T-helper 2 cell treated with Interferon-gamma antibody and Interleukin-4, amounts not matched to agents 100 ng/mL and 5 ng/mL, for 36 hours (primary cell): ENCODE data around the gene SLC7A8. TPM values are rescaled to one million over a fixed set of nuclear protein-coding genes. Genes with fewer than 3 reads are reported as not detected.

Experiments used
- intact Hi-C: fragments of 100-400 bp; cut with micrococcal nuclease; formaldehyde crosslinking; loops from one replicate; pipeline ENCODE4 v1.15.1; 2023
- total RNA-seq: library from RNA; stranded (reverse); gene quantifications from 2 replicates; pipeline ENCODE4 v1.2.3, GENCODE V29; 2022

Gene SLC7A8
- total RNA-seq, 1 donor from 2014 or later: 1.0 TPM

GRCh38 chr14:23099212-23099861 is 84.1 kb downstream of the SLC7A8 start:
- intact Hi-C loops: loop anchor here (10.0 kb wide), 1 partner anchor 455 kb away; the partner anchor contains the start of genes THTPA and ZFHX2

DNA sequence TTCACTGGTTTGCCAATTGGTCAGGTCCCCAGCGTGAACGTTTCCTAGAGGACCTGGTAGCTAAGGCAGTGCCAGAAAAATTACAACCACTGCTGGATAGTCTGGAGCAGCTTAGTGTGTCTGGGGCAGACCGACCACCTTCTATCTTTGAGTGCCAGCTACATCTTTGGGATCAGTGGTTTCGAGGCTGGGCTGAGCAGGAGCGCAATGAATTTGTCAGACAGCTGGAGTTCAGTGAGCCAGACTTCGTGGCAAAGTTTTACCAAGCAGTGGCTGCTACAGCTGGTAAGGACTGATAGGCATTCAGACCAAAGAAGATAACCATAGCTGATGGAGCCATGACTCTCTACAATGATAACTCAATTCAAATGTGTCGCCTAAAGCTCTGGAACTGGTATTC is 85.7 kb downstream of the SLC7A8 start:
- intact Hi-C loops: loop anchor here (10.0 kb wide), 1 partner anchor 457 kb away; the partner anchor contains the start of genes THTPA and ZFHX2

GRCh38 chr14:23095196-23096108 is 88.0 kb downstream of the SLC7A8 start, which contains the start of gene C14orf119:
Gene C14orf119 (plus strand): TSS chr14:23095505. CDS start chr14:23097659, 2,154 bp downstream.
- intact Hi-C loops: loop anchor here (1.0 to 10.0 kb wide), 6 partner anchors 61 to 459 kb away; partner anchors contain the start of genes NGDN, PABPN1, PSMB5 and THTPA

DNA sequence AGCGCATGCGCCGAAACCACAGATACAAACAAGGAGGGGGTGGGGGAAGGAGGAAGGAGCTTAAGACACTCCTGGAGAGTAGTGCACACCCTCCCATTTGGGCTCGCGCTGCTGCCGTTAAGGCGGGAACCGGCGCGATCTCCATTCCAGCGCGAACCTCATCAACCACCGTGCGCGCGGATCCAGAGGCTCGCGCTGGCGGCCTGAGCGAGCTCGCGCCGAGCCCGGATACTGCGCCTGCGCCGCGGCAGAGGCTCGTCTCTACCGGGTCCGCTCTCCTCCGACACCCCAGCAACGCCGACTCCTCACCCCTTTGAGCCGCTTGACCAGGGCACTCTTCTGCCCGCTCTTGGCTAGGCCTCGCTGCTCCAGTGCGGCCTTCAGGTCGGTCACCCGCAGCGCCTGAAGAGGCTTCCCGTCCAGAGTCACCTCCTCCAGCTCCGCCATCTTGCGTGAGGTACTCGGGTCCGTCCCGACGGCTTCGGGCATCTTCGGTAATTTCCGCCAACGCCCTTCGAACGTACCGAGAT is 88.7 kb downstream of the SLC7A8 start, which contains the start of gene ACIN1:
Gene ACIN1, minus strand, starts transcription at position 471 of the 530 bp plus-strand sequence. Its CDS starts 24 bp downstream, at position 447.
- intact Hi-C loops: loop anchor here (1.0 to 10.0 kb wide), 7 partner anchors 23 to 460 kb away; partner anchors contain the start of genes NGDN, PABPN1, PSMB5 and THTPA

DNA sequence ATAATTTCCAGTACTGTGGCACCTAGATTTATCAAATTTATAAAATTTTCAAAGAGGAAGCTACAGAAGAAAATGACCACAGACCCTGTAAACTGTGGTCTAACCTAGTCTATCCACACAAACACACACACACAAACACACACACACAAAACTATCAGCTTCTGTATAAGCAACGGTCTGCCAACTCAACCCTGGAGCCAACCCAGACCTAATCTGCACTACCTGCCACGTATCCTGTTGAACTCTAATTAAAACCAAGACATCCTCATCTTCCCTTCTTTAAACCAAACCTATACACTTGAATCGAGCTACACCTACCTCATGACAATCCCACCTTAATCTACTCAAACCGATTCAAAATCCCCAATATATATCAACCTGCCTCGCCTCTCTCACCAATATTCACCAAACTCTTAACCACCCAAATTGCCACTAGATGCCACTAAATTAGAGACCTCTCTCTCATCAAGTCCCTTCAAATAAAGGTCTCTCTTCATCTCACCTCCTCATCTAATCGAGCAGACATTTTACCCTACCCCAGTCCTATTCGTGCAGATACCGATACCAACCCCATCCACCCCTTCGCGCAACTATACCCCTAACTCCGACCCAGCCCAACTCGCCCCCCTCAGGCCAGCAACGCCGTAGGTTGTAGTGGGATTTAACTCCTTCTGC is 89.3 kb downstream of the SLC7A8 start:
- intact Hi-C loops: loop anchor here (1.0 to 10.0 kb wide), 2 partner anchors 23 to 461 kb away; partner anchors contain the start of genes THTPA and ZFHX2

GRCh38 chr14:23093526-23093925 is 89.9 kb downstream of the SLC7A8 start:
- intact Hi-C loops: loop anchor here (10.0 kb wide), 1 partner anchor 461 kb away; the partner anchor contains the start of genes THTPA and ZFHX2

GRCh38 chr14:23093104-23093503 is 90.4 kb downstream of the SLC7A8 start:
- intact Hi-C loops: loop anchor here (10.0 kb wide), 1 partner anchor 462 kb away; the partner anchor contains the start of genes THTPA and ZFHX2

- intact Hi-C loops: loop anchor here (10.0 kb wide), 1 partner anchor 463 kb away; the partner anchor contains the start of genes THTPA and ZFHX2
Measured at GRCh38 chr14:23091294-23092225, 91.9 kb downstream of the SLC7A8 start.

GRCh38 chr14:23090254-23090636 is 93.2 kb downstream of the SLC7A8 start:
- intact Hi-C loops: loop anchor here (10.0 kb wide), 1 partner anchor 465 kb away; the partner anchor contains the start of genes THTPA and ZFHX2

DNA sequence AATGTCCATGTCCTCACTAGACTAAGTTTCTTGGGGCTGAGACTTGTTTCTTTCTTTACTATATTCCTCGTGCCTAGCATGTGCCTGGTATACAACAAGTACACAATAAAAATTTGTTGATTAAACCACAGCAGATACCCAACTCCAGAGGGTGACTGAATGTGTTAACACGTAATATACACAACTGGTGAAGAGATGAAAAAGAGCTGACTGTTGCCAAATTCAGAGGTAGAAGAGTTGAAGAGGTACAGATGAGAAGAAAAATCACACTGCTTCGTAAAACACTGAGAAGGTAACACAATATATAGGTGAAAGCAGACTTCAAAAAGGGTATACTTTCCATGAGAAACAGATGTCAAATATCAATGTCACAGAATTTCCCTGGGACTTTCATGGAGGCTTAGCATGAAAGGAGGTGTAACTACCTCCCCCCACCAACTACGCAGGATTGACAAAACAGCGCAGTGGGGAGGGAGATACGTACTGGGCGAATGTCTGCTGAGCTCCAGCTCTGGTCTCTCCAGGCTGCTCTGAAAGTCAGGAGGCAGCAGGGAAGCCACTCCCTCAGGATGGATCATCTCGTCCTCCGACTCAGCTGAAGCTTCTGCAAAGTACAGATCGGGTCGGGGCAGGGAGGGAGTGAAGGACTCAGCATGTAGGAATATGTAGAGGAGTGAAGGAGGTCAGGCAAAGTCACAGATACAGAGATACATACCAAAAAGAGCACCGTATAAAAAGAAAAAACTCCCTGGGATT is 93.8 kb downstream of the SLC7A8 start:
- intact Hi-C loops: loop anchor here (10.0 kb wide), 1 partner anchor 465 kb away; the partner anchor contains the start of genes THTPA and ZFHX2

- intact Hi-C loops: no loop called here
Measured at GRCh38 chr14:23086565-23086964, 96.9 kb downstream of the SLC7A8 start.

DNA sequence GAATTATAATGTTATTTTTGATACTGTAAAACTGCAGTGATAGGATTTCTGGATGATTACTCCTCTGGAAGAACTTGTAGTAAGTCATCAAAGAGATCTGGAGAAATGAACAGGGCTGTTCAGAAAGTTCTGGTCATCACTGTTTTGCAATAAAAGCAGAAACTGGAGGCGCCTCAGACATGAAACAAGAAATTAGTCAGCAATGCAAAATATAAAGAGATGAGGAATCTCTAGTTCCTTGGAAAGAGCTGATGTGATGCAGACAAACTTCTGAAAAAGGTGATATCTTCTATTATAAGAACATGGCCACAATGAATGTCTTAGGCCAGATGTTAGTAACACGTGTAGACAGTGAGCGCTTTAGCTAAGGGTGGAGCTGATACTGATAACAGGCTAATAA is 98.0 kb downstream of the SLC7A8 start:
- intact Hi-C loops: no loop called here

- intact Hi-C loops: no loop called here
Measured at GRCh38 chr14:23080474-23080873, 103.0 kb downstream of the SLC7A8 start.

- intact Hi-C loops: no loop called here
Measured at GRCh38 chr14:23079716-23080115, 103.7 kb downstream of the SLC7A8 start.

GRCh38 chr14:23078692-23079116 is 104.8 kb downstream of the SLC7A8 start:
- intact Hi-C loops: no loop called here

GRCh38 chr14:23077962-23078361 is 105.5 kb downstream of the SLC7A8 start:
- intact Hi-C loops: no loop called here

DNA sequence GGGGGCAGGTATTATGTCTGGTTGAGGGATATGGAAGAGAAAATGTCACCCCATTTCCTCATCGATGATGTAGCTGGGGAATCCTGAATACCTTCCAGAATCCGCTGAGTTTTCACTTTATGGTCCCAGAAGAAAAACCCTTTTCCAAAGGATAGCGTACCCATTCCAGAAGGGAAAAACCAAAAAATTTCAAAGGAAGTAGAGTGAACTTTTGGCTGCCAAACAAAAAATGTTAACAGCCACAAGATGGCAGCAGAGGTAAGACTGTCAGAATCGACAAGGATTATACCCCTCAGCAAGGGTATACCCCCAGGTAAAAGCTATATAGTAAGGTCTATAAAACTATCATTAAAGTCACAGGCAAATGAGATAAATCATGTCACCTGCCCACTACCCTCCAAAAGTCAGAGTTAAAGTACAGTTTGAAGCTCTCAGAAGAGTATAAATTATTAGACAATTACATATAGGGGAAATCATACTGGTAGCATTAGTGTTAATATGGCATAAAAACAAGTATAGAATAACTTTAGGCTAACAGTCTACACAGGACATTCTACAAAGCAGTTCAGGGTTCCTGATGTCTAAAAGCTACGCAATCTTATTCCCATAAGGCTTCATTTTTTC is 106.6 kb downstream of the SLC7A8 start:
- intact Hi-C loops: no loop called here
